A673 (cell line): ENCODE data around the gene SCN4A. TPM values are rescaled to one million over a fixed set of nuclear protein-coding genes. Genes with fewer than 3 reads are reported as not detected.

Source experiments
- BruUV-seq: library from RNA; stranded (reverse); fragments of 400-500 nt; replicated peaks from 2 replicates; lab custom pipeline; 2021; lab: Mats Ljungman, UMichigan
- CTCF ChIA-PET: fragments of 300-600 bp; sonication (Branson Sonifier 250); formaldehyde crosslinking; loops from one replicate; lab custom pipeline; 2022; ENCODE audit warnings: antibody characterized with exemption; lab: Charles Lee
- POLR2A ChIA-PET: fragments of 300-600 bp; sonication (Branson Sonifier 250); formaldehyde crosslinking; loops from one replicate; lab custom pipeline; 2022; ENCODE audit warnings: antibody characterized with exemption; ENCODE audit not compliant: low non-redundant PET; lab: Charles Lee
- DNase-seq: peaks from one replicate; pipeline ENCODE4 v3.0.0-alpha.2; 2015; ENCODE audit warnings: low spot score
- H3K27ac ChIP-seq: fragments of 200-600 bp; sonication (generic); 2 replicates; pipeline ENCODE4 v1.5.1; 2016; ENCODE audit warnings: mixed run types, low read depth, mild to moderate bottlenecking, mixed read lengths, antibody characterized with exemption, low read length; ENCODE audit not compliant: poor library complexity, severe bottlenecking
- H3K27me3 ChIP-seq: fragments of 200-600 bp; sonication (generic); replicated peaks from 2 replicates; pipeline ENCODE4 v1.6.1; 2017; ENCODE audit warnings: mixed run types, low read depth, mild to moderate bottlenecking, mixed read lengths, antibody characterized with exemption, low read length; ENCODE audit not compliant: insufficient read depth, poor library complexity
- H3K36me3 ChIP-seq: fragments of 200-600 bp; sonication (generic); 2 replicates; pipeline ENCODE4 v1.6.1; 2016; ENCODE audit warnings: mixed run types, mild to moderate bottlenecking, mixed read lengths, antibody characterized with exemption, low read length; ENCODE audit not compliant: insufficient read depth, poor library complexity, severe bottlenecking
- H3K4me1 ChIP-seq: fragments of 200-600 bp; sonication (generic); 2 replicates; pipeline ENCODE4 v1.6.1; 2017; ENCODE audit warnings: mixed run types, mild to moderate bottlenecking, mixed read lengths, antibody characterized with exemption, low read length; ENCODE audit not compliant: insufficient read depth, poor library complexity, severe bottlenecking
- H3K4me3 ChIP-seq: fragments of 200-600 bp; sonication (generic); 2 replicates; pipeline ENCODE4 v1.5.1; 2016; ENCODE audit warnings: low read depth, mixed run types, mild to moderate bottlenecking, mixed read lengths, low read length; ENCODE audit not compliant: poor library complexity, severe bottlenecking
- H3K9me3 ChIP-seq: fragments of 200-600 bp; sonication (generic); 2 replicates; pipeline ENCODE4 v1.6.1; 2016; ENCODE audit warnings: mixed run types, low read depth, mild to moderate bottlenecking, mixed read lengths, antibody characterized with exemption, low read length; ENCODE audit not compliant: poor library complexity, severe bottlenecking
- EZH2 ChIP-seq: fragments of 200-600 bp; sonication (generic); IDR thresholded peaks from 2 replicates; pipeline ENCODE4 v1.6.1; 2017; ENCODE audit warnings: borderline replicate concordance, low read depth, mild to moderate bottlenecking, mixed read lengths, antibody characterized with exemption, low read length; ENCODE audit not compliant: poor library complexity, severe bottlenecking
- intact Hi-C: fragments of 100-400 bp; cut with micrococcal nuclease; formaldehyde crosslinking; loops from one replicate; pipeline ENCODE4 v1.10.0; 2022; ENCODE audit not compliant: unreplicated experiment
- total RNA-seq: library from RNA; stranded (reverse); gene quantifications from 2 replicates; pipeline ENCODE4 v1.2.3, GENCODE V29; 2021
- TF ChIP-seq, protein P1 (sequence below): fragments of 300-800, 200-600 bp; sonication (generic); conservative IDR thresholded peaks from 2 replicates; pipeline ENCODE4 v1.5.1; 2017; ENCODE audit warnings: low read depth, mild to moderate bottlenecking, antibody characterized with exemption, low read length, moderate library complexity, mixed read lengths

SCN4A gene
- total RNA-seq, 1 experiment from 2014 or later, result 0.56 TPM

DNA sequence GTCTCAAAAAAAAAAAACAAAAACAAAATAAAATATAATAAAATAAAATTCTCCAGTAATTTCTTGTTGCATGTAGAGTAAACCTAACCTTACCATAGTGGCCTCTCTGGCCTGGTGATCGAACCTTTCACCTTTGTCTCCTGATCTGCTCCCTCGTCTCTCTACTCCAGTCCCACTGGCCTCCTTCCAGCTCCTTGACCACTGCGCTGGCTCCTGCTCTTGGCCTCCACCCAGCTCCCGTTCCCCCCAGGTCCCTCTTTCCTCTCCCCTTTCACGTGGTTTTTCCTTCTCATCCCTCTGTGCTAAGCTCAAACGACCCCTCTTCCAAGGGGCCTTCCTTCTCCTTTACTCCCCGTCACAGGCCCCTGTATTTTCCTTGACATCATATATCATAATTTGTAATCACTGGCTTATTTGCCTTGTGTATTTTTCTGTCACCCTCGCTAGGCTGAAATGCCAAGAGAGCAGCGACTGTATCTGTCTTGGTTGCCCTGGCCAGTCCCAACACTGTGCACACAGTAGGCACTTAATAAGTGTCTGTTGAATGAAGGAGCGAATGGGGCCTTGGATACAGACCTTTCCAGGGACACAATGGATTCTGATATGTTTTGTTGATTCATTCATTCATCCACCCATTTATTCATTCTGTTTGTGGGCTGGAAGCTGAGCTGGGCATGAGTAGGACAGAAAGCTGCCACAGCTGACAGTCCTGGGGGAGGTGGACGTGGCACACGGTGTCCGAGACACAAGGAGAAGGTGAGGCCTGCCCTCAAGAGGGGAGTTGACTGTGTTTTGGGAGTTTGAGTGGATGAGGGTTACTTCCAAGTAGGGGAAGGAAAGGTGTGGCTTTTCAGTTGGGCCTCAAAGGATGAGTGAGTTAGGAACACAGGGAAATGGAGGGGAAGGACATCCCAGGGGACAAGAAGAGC lies 5.8 kb upstream of the SCN4A start:
- POLR2A ChIA-PET, result no interaction called here

DNA sequence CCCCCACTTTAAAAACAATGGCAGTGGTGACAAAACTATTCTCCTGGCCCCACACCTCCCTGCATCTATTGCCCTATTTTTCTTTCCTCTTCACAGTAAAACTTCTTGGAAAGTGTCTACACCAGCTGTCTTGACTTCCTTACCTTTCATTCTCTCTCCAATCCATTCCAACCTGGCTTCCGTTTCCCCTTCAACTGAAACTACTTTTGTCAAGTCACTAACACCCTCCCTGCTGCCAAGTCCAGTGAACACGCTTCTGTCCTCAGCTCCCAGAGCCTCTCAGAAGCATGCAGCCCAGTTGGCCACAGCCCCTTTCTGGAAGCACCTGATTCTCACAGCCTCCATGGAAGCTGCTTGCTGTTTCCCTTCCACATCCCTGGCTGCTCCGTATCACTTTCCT lies 4.0 kb upstream of the SCN4A start:
- no TSS peak for BruUV-seq
- CTCF ChIA-PET, result no interaction called here

More for the DNA sequence above, 5.8 kb upstream of the SCN4A start:
- Histone ChIP-seq H3K36me3 (no peaks in the 10 kb centered on the region), H3K4me3 (no peak overlapping the region), H3K4me1 (no peaks in the 10 kb centered on the region), H3K27ac (no peak overlapping the region), H3K9me3 (no peaks in the 10 kb centered on the region), H3K27me3 (no peaks in the 10 kb centered on the region)
- CTCF ChIA-PET, result no interaction called here
- BruUV-seq, result no TSS peak
- TF ChIP-seq EZH2, result no peak
- TF ChIP-seq, protein P1, sequence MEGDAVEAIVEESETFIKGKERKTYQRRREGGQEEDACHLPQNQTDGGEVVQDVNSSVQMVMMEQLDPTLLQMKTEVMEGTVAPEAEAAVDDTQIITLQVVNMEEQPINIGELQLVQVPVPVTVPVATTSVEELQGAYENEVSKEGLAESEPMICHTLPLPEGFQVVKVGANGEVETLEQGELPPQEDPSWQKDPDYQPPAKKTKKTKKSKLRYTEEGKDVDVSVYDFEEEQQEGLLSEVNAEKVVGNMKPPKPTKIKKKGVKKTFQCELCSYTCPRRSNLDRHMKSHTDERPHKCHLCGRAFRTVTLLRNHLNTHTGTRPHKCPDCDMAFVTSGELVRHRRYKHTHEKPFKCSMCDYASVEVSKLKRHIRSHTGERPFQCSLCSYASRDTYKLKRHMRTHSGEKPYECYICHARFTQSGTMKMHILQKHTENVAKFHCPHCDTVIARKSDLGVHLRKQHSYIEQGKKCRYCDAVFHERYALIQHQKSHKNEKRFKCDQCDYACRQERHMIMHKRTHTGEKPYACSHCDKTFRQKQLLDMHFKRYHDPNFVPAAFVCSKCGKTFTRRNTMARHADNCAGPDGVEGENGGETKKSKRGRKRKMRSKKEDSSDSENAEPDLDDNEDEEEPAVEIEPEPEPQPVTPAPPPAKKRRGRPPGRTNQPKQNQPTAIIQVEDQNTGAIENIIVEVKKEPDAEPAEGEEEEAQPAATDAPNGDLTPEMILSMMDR, result no peak
- intact Hi-C loops, result no loop called here
- no peak for DNase-seq

GRCh38 chr17:63975541-63976092 lies 2.9 kb upstream of the SCN4A start:
- TF ChIP-seq, protein P1, result no peak
- no peak for TF ChIP-seq EZH2
- H3K4me1 ChIP-seq, result no peaks in the 10 kb centered on the region
- H3K9me3 ChIP-seq, result no peaks in the 10 kb centered on the region
- no peaks in the 10 kb centered on the region for H3K36me3 ChIP-seq
- no peak overlapping the region for H3K27ac ChIP-seq
- no peak for DNase-seq
- ChIA-PET CTCF (interaction anchor here (0.5 to 1.0 kb wide), 2 partner anchors 13 to 158 kb away, joined by 4 read pairs; no protein-coding TSS in a partner anchor), POLR2A (no interaction called here)
- BruUV-seq, result no TSS peak
- no peak overlapping the region for H3K4me3 ChIP-seq
- intact Hi-C loops, result no loop called here
- H3K27me3 ChIP-seq, result no peaks in the 10 kb centered on the region

More for the DNA sequence above, 4.0 kb upstream of the SCN4A start:
- no peak for DNase-seq
- H3K27me3 ChIP-seq, result no peaks in the 10 kb centered on the region
- no peaks in the 10 kb centered on the region for H3K36me3 ChIP-seq
- no peaks in the 10 kb centered on the region for H3K9me3 ChIP-seq
- H3K4me3 ChIP-seq, result no peak overlapping the region
- H3K27ac ChIP-seq, result no peak overlapping the region
- intact Hi-C loops, result no loop called here
- TF ChIP-seq EZH2, result no peak
- TF ChIP-seq, protein P1, result no peak
- H3K4me1 ChIP-seq, result no peaks in the 10 kb centered on the region
- POLR2A ChIA-PET, result no interaction called here
